Psoas muscle (tissue), 8 donors: ENCODE measurements around the gene PHLDA3. TPM values are rescaled to one million over a fixed set of nuclear protein-coding genes. Genes with fewer than 3 reads are reported as not detected.

Experiments used
- ATAC-seq, 4 donors: fragments of 200-7000 bp; cut with Tn5 transposase; one replicate each; pipeline ENCODE4 v1.9.1; 2020; ENCODE audit warnings: moderate library complexity in 3 of 4, mild to moderate bottlenecking in 2 of 4
- DNase-seq, 2 donors: peaks; one replicate each; pipeline ENCODE4 v3.0.0-alpha.2; 2020
- H3K27ac ChIP-seq: fragments of 200-600 bp; one replicate; pipeline ENCODE4 v1.8.0; 2022
- H3K27me3 ChIP-seq, 3 donors: fragments of 200-600 bp in 1 of 3; one replicate each; pipeline versions ENCODE4 v1.6.1 to v1.8.0; 2013 to 2022; ENCODE audit warnings: low read length in 2 of 3, mild to moderate bottlenecking in 2 of 3, moderate library complexity in 1 of 3; ENCODE audit not compliant: insufficient read depth in 3 of 3
- H3K36me3 ChIP-seq, 2 donors: fragments of 200-600 bp in 1 of 2; one replicate each; pipeline versions ENCODE4 v1.6.1 to v1.8.0; 2013 to 2022; ENCODE audit warnings: low read depth in 1 of 2, mild to moderate bottlenecking in 1 of 2, moderate library complexity in 1 of 2; ENCODE audit not compliant: insufficient read depth in 1 of 2
- H3K4me1 ChIP-seq: fragments of 200-600 bp; one replicate; pipeline ENCODE4 v1.8.0; 2022
- H3K4me3 ChIP-seq: fragments of 200-600 bp; one replicate; pipeline ENCODE4 v1.8.0; 2022; ENCODE audit warnings: mild to moderate bottlenecking
- H3K9me3 ChIP-seq: fragments of 200-600 bp; one replicate; pipeline ENCODE4 v1.8.0; 2022
- CTCF ChIP-seq: fragments of 200-600 bp; IDR thresholded peaks from one replicate; pipeline ENCODE4 v1.8.0; 2022; ENCODE audit warnings: antibody characterized with exemption
- WGBS, 3 donors: extraction: QIAGEN DNeasy Blood & Tissue Kit; methylation state at CpG; one replicate each; pipeline versions ENCODE4 v1.1.6 to v1.1.7; 2013; 5-methylcytosine and 5-hydroxymethylcytosine counted together
- intact Hi-C, 2 donors: fragments of 100-400 bp; cut with DNase I; formaldehyde crosslinking; loops; one replicate each; pipeline versions ENCODE4 v1.11.0 to v1.14.2; 2022
- polyA plus RNA-seq, 3 donors: library from polyadenylated mRNA; stranded (reverse); fragments of 200-250 nt; gene quantifications; one replicate each; pipeline ENCODE4 v1.2.3, GENCODE V29; 2013
- total RNA-seq, 4 donors: library from RNA; stranded (reverse); fragmentation: NEBNext Ultra II Directional in 2 of 4; extraction: Animal tissue kit (Norgen Biotek cat#: 25700) in 2 of 4; gene quantifications; one replicate each; pipeline versions ENCODE4 v1.2.1 to v1.2.4, GENCODE V29; 2021 to 2023
- donor health status: healthy with polysubstance abuse.
- donor health status: DM: no; HTN: no; CAD: no; lungs with moderate emphysema.
- donor health status: Bipolar disorder and iron deficiency.
- donor health status: healthy.
- donor health status: DM: yes; HTN: yes; CAD: no.
- donor health status: DM: no; HTN: no; CAD: no.
- donor health status: DM: no; HTN: no; CAD: no.
- donor health status: DM: yes; HTN: yes; CAD: no.

Gene PHLDA3
- total and polyA plus RNA-seq, 7 donors, result 41.8 to 116 (median 62.4) TPM

- no peak for TF ChIP-seq CTCF
- Histone ChIP-seq H3K36me3 (no peaks in the 10 kb centered on the region), H3K4me3 (no peak overlapping the region), H3K9me3 (no peaks in the 10 kb centered on the region), H3K27ac (peak overlapping the region; percentile 71), H3K4me1 (no peaks in the 10 kb centered on the region), H3K27me3 (peaks cover 0 to 6% (median 0%) of the 10 kb centered on the region in 3 donors)
- WGBS, 3 donors, result 74 to 82% (median 79%) methylated on average over 3 of the region's 3 CpGs
- DNase-seq, result no peak
- no peak for ATAC-seq
- intact Hi-C loops, result no loop called here
Observed at GRCh38 chr1:201502511-201502857, 33.5 kb upstream of the PHLDA3 start.

GRCh38 chr1:201501812-201502510, 33.0 kb upstream of the PHLDA3 start:
- H3K27ac ChIP-seq, result peak overlapping the region; percentile 71
- TF ChIP-seq CTCF, result no peak
- intact Hi-C loops, result no loop called here
- no peak overlapping the region for H3K4me3 ChIP-seq
- H3K36me3 ChIP-seq, result no peaks in the 10 kb centered on the region
- peaks cover 0 to 6% (median 0%) of the 10 kb centered on the region in 3 donors for H3K27me3 ChIP-seq
- DNase-seq (no peak), ATAC-seq (no peak)
- WGBS, 3 donors, result 60 to 76% (median 75%) methylated on average over 9 to 10 of the region's 10 CpGs
- no peaks in the 10 kb centered on the region for H3K9me3 ChIP-seq
- H3K4me1 ChIP-seq, result no peaks in the 10 kb centered on the region

- Histone ChIP-seq H3K4me3 (no peak overlapping the region), H3K9me3 (no peaks in the 10 kb centered on the region), H3K27me3 (peaks cover 0 to 4% (median 0%) of the 10 kb centered on the region in 3 donors), H3K27ac (peak overlapping the region; percentile 68), H3K36me3 (no peaks in the 10 kb centered on the region), H3K4me1 (peaks cover 3% of the 10 kb centered on the region)
- ATAC-seq (no peak), DNase-seq (no peak)
- 85 to 88% (median 87%) methylated on average over 8 of the region's 8 CpGs for WGBS, 3 donors
- no peak for TF ChIP-seq CTCF
- intact Hi-C loops, result no loop called here
Observed at GRCh38 chr1:201501144-201501543, 32.2 kb upstream of the PHLDA3 start.

GRCh38 chr1:201500670-201501120, 31.7 kb upstream of the PHLDA3 start:
- no peak for TF ChIP-seq CTCF
- no peak overlapping the region for H3K4me3 ChIP-seq
- H3K9me3 ChIP-seq, result no peaks in the 10 kb centered on the region
- peaks cover 0 to 3% (median 0%) of the 10 kb centered on the region in 3 donors for H3K27me3 ChIP-seq
- ATAC-seq (peak in 3 of 4 donors; percentile 15 to 50 (median 26)), DNase-seq (no peak)
- peaks cover 8% of the 10 kb centered on the region for H3K4me1 ChIP-seq
- H3K36me3 ChIP-seq, result no peaks in the 10 kb centered on the region
- 59 to 68% (median 65%) methylated on average over 4 of the region's 4 CpGs for WGBS, 3 donors
- H3K27ac ChIP-seq, result peak overlapping the region; percentile 68
- intact Hi-C loops, result no loop called here
